Stimulated activated CD8-positive, alpha-beta memory T cell treated with anti-CD3 and anti-CD28 coated beads, Interleukin-4, amount 100 ng/mL, for 4 hours (primary cell): ENCODE measurements around the gene TDRD9.

ENCODE experiments used
- DNase-seq, 2 donors: peaks; one replicate each; pipeline ENCODE4 v3.0.0-alpha.2; 2020; ENCODE audit warnings: low read depth in 2 of 2, low spot score in 1 of 2

TDRD9 gene

DNA sequence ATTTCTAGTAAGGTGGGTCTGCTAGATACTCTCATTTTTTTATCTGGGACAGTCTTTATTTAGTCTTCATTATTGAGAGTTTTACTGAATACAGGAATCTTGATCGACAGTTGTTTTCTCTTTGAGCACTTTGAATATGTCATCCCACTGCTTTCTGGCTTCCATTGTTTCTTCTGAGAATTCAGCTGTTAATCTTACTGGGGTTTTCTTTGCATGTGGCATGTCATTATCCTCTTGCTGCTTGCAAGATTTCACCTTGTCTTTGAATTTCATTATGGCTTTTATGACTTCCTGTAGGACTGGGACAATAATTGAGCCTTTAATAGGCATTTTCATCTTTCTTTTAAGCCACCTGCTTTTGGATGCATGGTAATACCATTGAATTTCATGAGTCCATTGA lies 60.8 kb downstream of the TDRD9 start:
- no peak for DNase-seq

DNA sequence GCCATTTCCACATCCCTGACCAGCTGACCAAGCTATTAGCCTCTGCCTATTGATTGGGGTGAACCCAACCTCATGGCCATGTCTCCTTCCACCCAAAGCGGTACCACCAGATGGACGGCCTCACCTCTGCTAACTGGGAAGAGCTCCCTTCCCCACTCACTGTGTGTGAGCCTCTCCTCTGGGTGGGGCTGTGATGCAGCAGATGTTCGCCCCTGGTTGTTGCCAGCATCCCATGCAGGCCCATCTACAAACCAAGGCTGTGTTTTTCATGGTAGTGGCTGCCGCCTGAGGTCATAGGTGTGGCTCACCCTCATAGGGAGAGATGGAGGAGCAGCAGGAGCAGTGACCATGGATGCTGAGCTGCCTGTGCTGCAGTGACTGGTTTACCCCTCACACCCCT lies 61.7 kb downstream of the TDRD9 start:
- DNase-seq, result no peak

DNA sequence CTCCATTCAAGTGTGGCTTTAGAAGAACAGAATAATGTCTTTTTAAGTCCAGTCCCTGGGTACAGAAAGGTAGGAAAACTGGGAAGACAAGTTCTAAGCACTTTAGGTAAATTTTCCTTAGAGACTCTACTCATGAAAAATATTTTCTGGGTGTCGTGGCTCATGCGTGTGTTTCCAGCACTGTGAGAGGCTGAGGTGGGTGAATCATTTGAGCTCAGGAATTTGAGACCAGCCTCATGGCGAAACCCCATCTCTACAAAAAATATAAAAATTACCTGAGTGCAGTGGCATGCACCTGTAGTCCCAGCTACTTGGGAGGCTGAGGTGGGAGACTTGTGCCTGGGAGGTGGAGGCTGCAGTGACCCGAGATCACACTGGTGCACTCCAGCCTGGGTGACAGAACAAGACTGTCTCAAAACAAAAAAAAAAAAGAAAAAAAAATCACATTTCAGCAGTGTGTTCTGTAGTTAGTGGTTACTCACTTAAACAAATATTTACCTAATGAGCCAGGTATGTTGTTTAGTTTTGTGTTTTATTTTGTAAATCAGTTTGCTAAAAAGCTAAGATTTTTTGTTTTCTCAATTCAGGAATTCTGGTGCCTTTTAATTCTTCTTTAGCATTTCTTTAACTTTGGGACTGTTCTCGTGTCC lies 66.4 kb downstream of the TDRD9 start:
- DNase-seq, result no peak

DNA sequence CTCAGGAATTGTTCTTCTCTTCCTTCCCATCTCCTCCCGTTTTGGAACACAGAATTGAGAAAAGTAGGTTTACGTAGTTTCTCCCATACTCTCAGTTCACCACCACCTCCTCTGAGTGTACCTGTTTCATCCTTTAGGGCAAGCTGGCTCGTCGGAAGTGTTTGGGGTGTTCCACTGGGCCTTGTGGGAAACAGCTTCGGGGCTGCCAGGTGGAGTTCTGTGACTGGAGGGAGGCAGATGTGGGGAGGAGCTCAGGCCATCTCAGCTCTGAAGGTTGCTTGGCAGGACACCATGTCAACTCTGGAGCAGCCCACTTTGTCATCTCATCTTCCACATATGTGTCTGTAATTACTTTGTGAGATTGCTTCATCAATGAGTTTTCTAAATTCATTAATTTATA lies 67.6 kb downstream of the TDRD9 start:
- DNase-seq, result no peak

DNA sequence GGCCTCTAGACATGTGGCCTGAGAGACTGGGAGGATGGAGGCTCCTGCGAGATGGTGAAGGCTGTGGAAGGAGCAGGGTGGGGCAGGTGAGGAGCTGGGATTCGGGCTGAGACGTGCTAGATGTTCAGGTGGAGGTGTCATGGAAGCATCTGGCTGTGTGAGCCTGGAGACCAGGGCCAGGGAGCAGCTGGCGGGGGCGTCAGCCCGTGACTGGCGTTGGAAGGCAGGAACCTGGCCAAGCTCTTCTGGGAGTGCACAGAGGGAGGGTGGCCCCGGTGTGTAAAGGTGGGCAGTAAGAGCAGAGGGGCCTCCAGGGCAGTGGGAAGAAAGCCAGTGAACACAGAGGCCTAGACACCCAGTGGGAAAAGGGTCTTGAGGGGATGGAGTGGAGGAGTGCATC lies 69.1 kb downstream of the TDRD9 start:
- DNase-seq, result no peak

DNA sequence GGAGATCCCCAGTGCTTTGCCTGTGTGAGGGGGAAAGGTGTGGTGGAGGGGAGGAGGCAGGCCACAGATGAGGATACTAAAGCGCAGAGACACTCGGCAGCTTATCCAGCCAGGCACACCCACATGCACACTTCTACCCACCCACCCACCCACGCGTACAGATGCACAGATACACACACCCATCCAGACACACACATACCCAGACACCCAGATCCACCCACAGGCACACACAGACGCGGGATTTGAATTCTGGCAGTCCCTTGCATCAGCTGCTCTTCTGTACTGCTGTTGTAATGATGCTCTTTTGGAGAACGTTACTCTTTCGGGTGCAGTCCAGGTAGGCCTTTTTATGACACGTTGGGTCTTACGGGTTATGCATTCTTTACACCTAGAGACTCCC lies 69.8 kb downstream of the TDRD9 start:
- no peak for DNase-seq

DNA sequence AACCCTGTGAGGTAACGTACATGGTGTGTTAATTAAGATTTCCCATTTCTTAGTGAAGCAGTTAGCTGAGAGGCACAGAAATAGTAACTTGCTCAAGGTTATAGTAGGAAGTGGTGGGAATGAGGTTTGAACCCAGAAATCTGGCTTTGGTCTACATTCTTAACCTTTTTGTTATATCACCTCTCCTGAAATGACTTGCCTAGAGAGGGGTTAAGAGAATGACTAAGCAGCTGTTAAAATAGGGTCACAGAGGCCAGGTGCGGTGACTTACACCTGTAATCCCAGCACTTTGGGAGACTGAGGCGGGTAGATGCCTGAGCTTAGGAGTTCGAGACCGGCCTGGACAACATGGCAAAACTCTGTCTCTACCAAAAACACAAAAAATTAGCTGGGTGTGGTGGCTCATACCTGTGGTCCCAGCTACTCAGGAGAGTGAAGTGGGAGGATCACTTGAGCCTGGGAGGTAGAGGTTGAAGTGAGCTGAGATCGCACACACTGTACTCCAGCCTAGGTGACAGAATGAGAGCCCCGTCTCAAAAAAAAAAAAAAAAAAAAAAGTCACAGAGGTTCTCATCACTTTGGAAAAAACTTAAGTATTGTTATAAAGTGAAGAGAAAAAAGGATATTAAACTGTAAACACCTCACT lies 71.7 kb downstream of the TDRD9 start:
- DNase-seq, result no peak

DNA sequence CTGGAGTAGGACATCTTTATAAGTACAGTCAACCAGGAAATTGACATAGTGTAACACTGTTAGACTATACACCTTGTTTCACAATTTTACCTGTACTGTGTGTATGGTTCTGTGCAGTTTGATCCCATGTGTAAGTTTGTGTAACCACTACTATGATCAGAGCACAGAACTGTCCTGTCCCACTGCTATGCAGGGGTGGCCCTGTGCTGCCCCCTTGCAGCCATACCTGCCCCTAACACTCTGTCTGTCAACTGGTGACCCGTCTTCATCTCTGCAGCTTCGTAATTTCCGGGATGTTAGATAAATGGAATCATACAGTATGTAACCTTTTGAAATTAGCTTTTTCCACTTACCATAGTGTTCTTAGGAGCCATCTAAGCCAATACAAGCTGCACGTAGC lies 72.7 kb downstream of the TDRD9 start:
- no peak for DNase-seq

DNA sequence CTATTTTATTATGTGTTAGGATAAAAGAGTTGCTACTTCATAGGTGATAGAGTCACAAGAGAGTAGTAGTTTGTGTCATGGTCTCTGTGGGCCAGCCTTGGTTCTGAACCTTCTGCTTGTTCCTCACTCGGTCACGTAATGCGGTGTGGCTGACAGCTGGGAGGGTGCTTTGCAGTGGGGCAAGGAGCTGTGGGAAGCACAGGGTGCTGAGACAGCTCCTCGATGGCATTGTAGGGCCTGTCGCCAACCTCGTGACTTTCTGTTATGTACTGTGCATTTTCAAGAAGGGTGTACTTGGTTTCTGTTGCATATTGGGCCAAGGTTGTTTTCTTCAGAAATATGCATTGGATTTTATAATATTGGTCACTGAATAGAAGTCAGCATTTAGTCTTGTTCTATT lies 75.4 kb downstream of the TDRD9 start:
- DNase-seq, result no peak

DNA sequence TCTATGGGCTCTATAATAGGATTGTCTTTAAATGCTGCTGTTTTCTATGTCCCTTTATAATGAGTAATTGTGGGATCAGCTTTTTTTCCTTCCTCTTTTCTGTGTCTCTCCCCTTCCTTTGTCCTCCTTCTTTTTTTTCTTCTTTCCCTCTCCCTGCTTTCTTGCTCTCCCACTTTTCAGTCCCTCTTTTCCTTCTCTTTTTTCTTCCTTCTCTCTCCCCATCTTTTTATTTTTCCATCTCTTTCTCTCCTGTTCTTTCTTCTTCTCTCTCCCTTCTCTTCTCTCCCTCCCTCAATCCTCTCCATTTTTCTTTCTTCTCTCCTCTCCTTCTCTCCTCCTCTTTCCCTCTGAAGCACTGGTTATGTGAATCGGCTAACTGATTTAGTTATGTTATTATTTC lies 76.6 kb downstream of the TDRD9 start:
- DNase-seq, result no peak

DNA sequence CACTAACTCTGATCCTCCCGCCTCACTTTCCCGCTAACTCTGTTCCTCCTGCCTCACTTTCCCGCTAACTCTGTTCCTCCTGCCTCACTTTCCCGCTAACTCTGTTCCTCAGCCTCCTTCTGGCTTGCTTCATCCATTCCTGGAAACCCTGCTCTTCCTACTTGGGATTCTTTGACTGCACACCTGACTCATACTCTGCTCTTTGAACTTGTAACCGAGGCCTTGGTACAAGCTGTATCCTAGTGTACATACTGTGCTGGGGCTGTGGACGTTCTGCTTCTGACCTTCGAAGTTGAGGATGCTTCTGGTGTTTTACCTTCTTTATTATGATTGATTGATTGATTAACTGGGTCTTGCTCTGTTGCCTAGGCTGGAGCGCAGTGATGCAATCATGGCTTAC lies 77.2 kb downstream of the TDRD9 start:
- no peak for DNase-seq

DNA sequence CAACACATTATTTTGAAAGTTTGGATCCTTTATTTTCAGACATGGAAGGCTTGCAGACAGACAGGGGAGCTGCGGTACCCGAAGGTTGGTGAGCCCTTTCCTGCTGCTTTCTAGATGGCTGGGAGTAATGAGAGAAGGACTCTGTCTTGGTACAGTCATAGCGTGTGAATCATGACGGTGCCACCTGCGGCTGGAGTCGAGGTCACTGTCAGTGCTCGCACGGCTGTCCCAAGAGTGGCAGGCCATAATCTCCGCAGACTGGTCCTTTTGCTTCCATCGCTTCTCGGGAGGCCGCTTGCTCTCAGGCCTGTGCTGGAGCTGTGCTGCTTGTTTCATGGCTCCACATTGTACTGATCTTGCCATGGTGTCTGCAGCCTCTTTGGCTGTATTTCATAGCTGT lies 78.9 kb downstream of the TDRD9 start:
- no peak for DNase-seq

DNA sequence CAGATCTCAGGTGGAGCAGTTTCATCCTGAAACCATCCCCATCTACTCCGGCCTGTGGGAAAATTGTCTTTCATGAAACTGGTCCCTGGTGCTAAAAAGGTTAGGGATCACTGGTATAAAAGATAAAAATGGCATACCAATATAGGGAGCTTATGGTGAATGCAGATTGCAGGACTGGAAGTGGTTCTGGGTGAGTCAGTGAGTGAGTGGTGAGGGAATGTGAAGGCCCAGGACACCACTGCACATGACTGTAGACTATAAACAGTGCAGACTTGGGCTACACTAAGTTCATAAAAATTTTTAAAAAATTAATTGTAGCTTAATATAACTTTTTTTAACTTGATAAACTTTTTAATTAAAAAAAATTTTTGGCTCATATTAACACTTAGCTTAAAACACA lies 81.0 kb downstream of the TDRD9 start:
- DNase-seq, result no peak

DNA sequence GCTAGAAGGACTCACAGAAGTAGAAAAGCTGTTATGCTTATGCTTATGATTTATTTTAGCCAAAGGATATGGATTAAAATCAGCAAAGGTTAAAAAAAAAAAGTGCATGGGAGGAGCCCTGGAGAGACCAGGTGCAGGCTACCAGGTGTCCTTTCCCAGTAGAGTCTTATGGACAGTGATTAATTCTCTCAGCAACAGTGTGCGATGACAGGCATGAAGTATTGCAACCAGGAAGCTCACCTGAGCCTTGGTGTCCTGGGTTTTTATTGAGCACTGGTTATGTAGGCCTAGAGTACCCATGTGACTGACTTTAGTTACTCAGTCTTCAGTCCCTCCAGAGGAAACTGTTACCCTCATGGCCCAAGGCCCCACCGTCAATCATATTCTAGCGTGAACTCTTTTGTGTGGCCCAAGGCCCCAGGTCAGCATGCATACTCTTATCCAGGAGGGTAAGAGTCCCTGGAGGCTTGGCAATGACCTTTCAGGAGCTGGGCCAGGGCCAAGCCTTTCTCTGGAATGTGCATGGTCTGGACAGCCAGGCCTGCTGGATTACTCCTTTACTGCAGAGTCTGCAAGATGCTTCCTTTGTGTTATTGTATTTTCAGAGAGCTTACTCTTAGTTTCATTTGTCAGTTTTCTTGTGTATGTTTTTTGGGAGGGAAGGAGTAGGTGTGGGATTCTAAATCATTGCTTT lies 83.7 kb downstream of the TDRD9 start:
- no peak for DNase-seq

DNA sequence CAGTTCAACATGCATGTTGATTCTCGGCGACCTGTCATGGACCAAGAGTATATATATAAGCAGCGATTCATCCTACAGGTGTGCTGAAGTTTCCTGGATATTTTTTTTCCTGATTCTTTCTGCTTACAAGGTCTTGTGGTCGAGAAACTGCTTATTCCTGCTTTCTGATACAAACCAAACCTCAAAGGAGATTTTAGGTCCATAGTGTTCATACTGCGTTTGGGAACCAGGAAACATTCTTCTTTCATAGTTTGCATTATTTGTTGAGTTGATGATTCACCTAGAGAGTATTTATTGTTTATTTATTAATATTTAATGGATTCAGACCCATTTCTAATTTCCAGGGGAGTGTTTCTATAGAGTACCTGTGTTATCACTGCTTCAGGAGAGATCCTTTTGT lies 86.5 kb downstream of the TDRD9 start:
- no peak for DNase-seq

DNA sequence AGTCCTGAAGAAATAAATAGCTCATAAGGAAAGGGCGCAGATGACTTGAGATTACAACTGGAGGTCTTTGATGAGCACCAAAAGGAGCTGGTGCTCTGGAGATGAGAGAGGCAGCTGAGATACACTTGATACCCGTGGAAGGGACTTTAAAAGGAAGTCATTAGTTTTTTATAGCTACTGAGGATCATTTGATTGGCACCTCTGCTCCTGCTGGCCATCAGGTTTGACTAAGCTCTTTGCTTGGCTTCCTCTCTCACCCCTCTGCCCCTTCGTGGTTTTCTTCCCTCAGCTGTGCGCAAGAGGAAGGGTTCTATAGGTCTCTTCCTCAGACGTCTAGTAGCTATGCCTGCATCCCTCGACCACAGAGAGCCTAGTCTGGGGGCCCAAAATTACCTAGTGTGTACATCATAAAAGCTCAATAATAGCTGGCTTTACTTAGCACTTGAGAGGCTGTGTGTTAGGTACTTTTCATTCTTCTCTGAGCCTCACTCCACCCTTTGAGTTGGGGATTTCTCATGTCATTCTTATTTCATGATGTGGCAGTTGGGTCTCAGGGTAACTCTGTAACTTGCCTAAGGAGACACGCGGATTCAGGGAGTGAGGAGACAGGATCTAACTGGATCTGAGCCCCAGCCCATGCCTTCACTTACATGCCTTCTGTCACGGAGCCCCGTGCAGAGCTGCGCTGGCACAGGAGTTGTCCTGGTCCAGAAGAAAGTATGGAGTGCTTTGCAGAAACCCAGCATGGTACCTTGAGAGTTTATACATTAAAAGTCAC lies 88.8 kb downstream of the TDRD9 start:
- no peak for DNase-seq

DNA sequence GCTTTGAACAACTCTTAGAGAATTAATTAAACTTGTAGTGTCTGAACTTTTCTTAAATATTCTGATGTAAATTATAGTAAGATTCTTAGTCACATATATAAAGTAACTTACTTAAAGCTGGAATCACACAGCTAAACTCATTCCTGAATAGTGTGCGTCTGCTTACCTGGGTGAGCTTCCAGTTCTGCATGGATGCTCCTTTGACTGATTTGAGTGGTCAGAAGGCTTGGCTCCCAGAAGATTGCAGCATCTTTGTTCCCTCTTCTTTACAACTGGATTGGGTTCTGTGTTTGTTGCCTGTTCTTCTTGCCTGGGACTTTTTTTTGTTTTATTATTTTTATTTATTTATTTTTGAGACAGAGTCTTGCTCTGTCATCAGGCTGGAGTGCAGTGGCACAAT lies 90.8 kb downstream of the TDRD9 start:
- DNase-seq, result no peak

DNA sequence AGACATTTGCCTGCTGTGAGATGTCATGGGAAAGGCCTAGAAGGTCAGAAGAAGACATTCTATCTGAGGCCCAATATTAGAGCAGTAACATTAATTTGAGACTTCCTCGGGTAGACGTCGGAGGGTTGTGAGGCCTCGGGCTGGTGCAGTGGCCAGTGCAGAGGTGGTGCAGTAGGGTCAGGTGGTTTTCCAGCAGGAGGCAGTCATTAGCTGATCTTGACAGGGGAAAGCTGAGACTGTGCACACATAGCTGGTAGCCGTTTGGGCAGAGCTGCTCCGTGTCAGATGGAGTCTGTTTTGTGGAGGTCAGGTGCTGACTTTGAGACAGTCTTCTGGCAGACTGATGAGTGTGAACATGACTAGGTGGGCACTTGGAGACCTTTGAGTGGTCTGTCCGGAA lies 91.5 kb downstream of the TDRD9 start:
- no peak for DNase-seq

DNA sequence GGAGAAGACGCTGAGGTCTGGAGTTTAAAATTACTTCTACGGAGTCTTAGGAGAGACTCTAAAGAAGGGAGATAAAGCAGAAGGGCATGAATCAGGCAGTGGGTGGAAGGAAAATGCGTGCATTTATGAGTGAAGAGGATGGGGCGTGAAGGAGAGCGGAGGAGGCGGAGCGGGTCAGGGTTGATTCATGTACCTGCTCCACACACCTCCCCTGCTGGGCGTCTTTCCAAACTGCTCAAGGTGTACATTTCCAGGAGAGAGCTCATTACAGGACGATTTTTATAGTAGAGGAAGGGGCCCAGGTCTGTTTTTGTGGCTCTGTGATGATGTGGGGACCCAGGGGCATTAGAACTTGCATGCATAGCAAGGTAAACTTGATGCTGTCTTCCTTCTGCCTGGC lies 92.2 kb downstream of the TDRD9 start:
- no peak for DNase-seq

DNA sequence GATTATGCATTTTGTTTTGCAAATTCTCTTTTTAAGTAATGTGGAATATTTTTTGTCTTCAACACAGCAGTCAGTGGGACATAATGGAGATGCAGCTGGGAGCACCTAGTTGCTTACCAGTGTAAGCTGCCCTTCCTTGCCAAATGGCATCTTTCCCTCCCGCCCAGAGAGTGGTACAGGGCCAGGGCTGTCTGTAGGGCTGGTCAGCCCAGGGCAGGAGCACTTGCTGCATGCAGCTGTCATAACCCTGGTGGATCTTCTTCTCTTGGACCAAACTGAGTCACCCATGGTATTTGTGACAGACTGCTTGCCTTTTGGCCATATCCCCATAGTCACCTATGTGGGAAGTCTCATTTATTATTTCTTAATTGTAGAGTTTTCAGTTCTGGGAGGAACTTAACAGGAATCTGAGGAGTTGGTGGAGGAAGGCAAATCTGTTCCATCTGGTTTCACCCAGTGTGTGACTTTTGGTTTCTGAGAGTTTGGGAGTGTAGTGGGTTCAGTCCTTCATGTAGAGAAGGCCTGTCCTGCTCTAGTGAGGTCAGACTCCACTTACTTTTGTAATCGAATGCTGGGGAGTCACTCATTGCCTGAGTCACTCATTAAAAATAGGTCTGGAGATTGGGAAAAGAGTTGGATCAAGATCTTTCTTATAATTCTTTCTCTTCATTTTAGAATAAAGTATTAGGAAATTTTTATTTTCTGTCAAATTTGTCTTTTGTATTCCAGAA lies 95.2 kb downstream of the TDRD9 start:
- no peak for DNase-seq

DNA sequence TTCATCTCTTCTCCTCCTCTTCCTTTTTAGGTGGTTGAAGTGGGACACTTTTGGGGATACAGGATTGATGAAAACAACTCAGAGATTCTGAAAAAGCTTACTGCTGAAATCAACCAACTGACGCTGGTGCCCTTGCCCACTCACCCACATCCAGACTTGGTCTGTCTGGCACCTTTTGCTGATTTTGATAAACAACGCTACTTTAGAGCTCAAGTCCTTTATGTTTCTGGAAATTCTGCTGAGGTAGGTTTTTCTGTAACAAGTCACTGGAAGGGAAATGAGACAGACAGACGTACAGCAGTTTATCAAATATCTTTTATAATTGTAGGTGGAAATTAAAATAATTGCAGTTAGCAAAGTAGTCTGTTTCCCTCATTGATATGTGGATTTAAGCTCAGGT lies 97.3 kb downstream of the TDRD9 start:
- no peak for DNase-seq
